GDM1 (cell line): ENCODE data around the gene KCND2.
"Not testable (repeated sequence)": the region's sequence is repeated elsewhere in the genome, so short reads cannot be mapped to it uniquely, and the experiment has no call there.

ENCODE experiments used
- DNase-seq: peaks from one replicate; lab custom pipeline; 2025; lab: John Stamatoyannopoulos, UW

KCND2 gene

DNA sequence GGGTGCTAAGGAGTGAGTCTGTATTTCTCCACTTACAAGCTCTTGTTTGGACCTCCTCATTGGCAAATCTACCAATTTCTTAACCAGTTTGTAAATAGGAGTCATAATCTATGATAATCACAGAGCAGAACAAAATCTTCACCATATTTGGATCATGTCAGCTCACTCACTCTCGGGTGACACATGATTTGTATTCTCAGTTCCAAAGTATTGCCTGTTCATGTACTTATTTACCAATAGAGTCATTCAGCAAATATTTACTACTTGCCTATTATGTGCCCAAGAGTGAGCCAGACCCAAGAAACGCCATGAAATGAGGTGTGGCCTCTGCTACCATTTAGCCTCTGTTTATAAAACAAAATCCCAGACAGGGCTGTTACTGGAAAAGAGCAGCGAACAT, 470.2 kb downstream of the KCND2 start:
- DNase-seq = no peak

DNA sequence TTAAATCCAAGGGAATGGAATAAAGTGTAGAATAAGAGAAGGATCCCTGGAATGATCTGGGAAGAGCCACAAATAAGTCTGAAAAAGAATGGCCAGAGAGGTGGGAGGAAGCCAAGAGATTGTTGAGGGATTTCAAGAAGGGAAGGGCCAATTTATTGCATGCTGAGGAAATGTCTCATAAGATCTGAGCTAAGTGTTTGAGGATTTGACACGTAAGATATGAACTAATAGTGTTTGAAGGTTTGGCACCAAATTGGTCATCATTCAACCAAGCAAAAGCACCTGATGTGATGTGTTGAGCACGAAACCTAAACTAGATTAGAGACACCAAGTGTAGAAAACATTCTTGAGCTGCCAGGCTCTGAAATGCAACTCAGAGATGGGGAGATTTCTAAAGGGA, 487.1 kb downstream of the KCND2 start:
- no peak for DNase-seq

DNA sequence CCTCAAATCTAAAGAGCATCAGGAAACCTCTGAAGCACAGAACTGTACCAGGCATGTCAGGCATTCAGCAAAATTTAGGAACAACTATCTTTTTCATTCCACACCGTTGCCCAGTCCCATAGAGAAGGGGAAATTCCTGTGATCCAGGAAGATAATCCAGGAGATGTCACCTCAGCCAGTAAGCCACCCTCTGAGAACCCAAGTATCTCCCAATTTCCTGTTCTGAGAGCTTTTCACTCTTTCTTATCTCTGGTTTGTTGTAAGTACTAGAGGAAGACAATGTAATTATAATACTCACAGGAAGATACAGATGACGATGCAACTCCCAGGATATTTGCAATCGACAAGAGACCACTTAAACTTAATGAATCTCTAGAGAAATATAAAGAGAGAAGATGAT, 487.9 kb downstream of the KCND2 start:
- no peak for DNase-seq

DNA sequence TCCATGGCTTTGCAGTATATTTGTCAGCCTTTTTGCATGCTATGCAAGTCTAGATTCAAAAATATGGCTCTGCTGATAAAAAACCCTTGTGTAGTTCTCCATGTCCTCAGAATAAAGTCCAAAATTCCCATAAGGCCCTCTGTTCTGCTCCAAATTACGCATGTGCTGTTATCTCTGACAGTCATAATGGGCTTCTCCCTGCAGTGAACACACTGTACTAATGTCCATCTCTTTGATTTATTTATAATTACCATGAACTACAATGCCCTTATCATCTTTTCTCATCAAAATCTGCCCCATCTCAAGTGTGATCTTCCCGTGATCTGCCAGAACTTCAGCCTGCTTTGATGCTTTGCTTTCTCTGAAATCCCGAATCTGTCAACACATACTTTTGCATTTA, 497.2 kb downstream of the KCND2 start:
- DNase-seq = no peak

DNA sequence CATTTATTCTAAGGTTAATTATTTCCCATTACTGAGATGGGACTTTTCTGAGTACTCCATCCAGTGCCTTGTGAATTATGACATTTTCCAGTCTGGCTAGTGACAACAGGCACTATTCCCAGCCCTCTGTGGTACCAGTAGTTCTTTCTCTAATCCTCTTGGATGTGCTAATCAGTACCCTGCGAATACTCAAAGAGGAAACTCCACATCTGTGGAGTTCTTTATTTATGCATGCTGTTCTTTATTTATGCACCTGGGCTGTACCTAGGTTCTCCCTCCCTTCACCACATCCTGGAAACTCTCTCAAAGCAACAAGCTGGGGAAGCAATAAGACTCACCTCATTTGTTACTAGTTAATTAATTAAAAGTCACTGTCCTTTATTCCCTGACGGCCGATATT, 501.5 kb downstream of the KCND2 start:
- no peak for DNase-seq

DNA sequence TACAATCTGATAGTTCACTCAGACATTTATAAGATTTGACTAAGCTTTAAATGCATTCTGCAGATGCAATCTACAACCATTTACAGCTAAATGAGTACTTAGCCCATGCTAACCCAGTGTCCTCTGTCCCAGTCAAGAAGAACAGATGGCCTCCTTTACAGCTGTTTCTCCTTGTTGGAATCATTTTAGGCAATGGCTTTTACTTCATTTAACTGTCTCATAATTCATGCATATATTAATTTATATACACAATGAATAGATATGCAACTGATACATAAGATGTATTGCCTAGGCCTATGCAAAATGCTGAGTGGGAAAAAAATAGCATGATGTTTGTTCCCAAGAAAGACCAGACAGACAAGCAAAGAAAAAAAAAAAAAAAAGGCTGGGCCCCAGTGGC, 502.8 kb downstream of the KCND2 start:
- DNase-seq = no peak

DNA sequence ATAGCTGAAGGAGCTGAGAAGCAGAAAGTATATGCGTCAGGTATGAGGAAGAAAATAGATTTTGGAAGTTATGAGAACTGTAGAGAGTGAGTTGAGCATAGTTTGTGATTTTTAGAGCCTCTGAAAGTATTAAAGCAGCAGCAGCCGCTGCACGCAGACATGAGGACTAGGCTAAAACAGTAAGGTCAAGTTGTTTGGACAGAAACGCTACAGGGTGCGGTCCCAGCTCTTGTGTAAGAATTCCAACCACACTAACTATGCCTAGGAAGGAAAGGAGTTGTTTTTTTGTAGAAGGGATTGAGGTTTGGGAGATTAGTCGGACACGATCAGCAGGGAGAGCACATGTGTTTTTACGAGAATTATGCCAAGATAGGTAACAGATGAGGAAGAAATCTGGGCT, 506.1 kb downstream of the KCND2 start:
- not testable (repeated sequence) for DNase-seq

DNA sequence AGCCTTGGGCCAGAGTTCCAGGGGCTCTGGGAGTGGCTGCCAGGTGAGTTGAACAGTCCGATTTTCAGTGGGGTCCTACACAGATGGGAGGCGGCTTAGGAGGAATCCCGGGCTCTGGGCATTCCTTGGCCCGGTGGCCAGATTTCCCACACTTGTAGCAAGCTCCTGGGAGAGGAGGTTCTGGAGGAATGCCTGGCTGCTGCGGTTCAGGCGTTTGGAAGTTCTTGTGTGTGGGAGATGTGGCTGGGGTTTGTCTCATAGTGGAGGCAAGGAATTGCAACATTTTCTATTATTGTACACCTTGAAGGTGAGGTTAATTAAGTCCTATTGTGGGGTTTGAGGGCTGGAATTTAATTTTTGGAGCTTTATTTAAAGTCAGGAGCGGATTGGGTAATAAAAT, 507.5 kb downstream of the KCND2 start:
- DNase-seq = not testable (repeated sequence)

DNA sequence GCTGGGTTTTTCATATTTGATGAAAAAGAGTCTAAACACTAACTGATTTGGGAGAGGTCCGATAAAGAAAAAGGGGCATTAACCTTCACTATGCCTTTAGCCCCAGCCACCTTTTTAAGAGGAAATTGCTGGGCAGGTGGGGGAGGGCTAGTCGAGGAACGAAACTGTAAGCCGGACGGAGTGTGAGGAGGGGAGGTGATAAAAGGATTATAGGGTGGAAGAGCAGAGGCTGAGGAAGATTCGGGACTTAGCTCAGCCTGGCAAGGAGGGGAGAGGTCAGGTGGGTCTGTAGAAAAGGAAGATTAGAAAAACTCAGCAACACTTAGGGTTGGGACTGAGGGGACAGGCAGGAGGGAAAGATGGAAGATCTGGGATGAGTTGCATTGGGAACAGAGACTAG, 508.0 kb downstream of the KCND2 start:
- no peak for DNase-seq

DNA sequence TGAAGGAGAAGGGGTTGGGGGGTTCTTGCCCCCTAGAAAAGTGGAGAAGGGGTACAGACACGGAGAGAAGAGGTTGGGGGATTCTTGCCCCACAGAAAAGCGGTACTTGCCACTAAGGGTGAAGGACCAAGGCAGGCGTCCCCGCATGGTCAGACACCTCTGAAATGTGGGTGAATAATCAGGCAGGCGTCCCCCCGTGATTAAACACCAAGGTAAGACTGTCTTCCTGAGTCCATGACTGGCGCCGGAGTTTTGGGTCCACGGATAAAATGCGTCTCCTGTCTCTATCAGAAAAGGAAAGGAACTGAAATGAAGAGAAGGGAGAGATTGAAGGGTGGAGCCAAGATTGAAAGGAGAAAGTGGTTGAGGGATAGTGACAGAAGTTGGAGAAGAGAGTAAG, 508.9 kb downstream of the KCND2 start:
- not testable (repeated sequence) for DNase-seq

DNA sequence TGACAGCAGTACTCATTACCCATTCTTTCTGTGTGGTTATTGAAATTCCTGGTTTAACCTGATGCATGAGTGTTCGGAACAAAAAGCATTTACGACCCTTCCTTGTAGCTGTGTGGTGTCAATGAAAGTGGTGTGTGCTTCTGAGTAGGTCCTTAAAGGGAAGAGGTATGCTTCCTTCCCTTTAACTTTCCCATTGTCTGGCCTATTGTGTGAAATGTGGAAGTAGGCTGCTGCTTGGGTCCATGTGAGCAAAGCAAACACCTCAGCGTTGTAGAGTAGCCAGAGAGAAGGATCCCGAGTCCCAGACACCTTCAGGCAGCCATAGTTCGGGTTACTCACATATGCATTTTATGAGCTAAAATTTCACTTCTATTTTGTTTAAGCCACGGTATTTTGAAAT, 510.3 kb downstream of the KCND2 start:
- DNase-seq = no peak

DNA sequence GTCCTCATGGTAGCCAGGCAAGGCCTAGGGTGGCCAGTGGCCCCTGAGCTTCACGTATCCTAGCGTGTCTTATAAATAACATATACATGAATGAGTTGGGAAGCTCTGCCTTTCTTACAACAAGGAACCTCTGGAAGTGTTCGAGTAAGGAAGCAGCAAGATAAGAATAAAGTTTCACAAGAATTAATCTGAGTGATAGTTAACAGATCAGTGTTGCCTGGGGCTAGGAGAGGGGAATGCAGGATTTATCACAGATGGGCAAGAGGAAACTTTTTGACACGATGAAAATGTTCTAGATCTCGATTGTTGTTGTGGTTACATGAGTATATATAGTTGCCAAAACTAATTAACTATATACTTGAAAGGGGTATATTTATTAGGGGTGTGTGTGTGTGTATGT, 510.7 kb downstream of the KCND2 start:
- no peak for DNase-seq

DNA sequence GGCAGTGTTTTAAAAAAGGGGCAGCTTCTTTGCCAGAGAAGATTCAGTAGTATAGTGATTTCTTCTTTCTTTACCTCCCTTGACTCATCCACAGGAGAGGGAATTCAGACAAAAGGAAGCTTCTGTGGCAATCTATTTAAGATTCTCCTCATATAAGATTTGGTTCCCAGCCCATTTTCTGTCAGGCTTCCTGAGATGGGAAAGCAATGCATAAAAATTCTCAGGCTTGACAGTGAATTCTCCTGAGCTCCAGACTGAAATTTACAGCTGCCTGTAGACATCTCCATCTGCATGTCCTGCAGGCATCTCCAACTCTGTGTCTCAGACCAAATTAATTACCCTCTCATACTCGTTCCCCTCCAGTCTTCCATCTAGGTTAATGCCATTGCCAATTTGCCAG, 512.1 kb downstream of the KCND2 start:
- no peak for DNase-seq

DNA sequence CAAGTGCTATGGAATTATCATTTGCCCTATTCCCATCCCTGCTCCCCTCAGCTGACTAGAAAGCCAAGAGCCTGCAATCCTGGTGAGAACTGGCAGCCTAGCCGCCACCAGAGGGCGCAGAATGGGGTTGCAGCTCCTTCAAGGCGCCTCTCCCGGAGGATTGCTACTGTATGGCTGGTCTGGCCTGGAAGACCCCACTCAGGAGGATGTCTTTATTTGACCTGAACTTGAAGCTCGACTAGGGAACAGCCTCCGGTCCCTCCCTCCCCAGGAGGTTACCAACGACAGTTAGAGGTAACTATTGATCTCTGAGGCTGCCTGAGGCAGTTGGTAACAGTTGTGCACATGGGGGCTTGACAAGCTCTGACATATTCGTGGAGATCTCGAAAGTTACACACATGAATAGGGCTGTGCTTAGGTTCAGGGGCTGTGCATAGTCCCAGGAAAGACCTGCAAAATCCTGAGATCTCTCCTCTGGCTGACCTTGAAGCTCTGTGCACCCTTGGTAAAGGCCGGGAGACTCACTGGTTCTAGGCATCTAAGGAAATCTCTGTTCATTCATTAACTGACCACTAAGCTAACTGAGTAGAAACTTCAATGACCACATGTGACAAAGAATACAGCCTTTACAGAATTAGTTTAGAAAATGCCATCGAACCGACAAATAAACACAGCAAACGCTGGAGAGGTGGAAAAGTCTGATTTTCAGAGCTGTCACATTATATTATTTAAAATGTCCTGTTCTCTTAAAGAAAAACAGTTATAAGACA, 519.3 kb downstream of the KCND2 start:
- DNase-seq = peak; percentile 26

DNA sequence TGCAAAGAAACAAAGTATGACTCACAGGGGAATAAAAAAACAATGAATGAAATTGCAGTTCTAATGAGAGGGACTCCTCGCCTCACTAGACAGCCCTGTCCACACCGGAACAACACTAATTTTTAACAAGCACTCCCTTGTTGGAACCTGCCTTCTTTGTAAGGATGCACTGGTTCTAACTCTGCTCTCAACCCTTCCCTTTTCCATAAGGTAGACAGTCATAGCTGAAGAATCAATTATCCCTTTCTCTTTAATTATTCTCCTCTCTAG, 519.8 kb downstream of the KCND2 start:
- DNase-seq = no peak

DNA sequence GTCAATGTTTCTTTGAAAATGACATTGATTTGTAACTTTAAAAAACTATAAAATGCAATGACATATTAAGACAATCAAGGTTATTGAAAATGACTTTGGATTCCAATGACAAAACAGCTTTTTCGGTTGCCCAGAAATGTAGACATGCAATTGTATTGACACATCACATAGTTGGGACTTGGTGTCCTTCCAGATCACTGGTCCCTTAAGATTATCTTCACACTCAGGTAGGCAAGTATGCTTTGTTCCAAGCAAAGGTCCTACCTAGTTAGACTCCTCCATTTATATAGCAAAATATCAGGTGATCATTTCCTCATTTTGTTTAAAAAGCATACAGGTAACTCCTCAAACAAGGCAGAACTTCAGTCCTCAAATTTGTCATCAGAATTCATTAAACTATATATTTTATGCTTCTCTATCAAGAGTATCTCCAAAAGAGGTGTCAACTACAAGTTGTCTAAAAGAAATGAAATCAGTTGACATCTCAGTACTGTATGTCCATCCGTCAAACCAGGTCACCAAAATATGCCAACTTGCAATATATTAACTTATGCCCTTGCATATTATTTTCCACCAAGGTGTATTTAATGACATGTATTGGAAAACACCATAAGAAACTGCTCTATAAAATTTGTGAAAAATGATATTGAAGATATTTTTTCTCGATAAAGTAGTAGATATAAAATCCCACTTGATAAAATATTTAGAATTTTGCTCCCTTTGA, 520.4 kb downstream of the KCND2 start:
- no peak for DNase-seq

DNA sequence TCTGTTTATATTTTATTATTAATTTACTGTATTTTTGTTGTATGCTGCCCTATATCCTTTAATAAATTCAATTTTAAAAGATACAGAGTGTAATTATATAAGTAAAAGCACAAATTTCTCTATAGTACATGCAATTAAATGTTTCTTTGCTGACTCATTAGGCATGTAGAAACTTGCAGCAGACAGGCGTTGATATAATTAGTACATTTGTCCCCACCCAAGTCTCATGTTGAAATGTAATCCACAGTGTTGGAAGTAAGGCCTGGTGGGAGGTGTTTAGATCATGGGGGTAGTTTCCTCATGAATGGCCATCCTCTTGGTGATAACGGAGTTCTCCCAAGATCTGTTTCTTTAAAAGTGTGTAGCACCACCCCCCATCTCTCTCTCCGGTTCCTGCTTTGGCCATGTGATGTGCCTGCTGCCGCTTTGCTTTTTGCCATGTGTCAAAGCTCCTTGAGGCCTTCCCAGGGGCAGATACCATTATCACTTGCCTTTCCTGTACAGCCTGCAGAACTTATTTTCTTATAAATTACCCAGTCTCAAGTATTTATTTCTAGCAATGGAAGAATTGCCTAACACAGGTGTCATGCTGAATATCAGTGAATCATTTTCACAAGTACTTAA, 521.2 kb downstream of the KCND2 start:
- DNase-seq = no peak

DNA sequence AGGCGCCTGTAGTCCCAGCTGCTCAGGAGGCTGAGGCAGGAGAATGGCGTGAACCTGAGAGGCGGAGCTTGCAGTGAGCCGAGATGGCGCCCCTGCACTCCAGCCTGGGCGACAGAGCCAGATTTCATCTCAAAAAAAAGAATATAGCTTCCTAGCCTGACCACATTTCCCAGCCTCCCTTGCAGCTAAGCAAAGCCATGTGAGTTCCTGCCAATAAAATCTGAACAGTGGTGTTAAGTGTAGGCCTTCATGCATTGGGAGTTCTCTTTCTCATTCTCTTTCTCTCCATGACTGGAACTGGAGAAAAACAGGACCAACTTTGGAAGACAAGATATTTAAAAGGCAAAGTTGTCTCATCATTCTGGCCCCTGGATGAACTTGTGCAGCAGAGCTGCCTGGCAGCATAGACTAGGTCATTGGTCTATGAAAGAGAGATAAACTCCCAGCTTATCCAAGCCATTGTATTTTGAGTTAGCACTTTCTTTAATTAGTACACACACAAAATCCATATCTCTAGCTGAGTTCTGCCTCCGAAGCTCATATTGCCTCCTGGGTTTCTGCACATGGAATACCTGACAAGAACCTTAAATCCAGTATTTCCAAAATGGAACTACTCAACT, 524.2 kb downstream of the KCND2 start:
- no peak for DNase-seq

DNA sequence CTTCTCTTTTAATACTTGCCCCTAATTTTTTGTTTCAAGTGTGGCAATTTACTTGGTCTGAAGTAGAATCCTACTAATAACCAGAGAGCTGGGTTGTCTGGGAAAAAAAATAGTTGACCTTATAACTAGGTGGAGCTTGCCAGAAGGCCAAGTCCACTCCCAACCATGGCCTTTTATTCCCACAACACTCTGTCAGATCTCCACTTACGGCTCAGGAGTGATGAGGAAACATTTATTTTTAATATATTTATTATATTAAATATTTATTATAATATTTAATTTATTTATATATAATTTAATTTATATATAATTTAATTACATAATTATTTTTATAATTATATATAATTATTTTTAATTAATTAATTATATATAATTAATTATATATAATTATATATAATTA, 526.2 kb downstream of the KCND2 start:
- no peak for DNase-seq
